Rectal smooth muscle tissue (tissue), 1 donor: ENCODE measurements around the gene VPS13D.
A peak's percentile ranks its signal among the peaks of the same experiment; 100 is the strongest.

ENCODE experiments used
- H3K27ac ChIP-seq: one replicate; pipeline ENCODE4 v1.7.0; 2013; ENCODE audit warnings: low read depth, low read length, inconsistent platforms
- H3K27me3 ChIP-seq: one replicate; pipeline ENCODE4 v1.7.0; 2013; ENCODE audit warnings: low read length; ENCODE audit not compliant: control insufficient read depth, insufficient read depth
- H3K36me3 ChIP-seq: one replicate; pipeline ENCODE4 v1.7.0; 2013; ENCODE audit warnings: low read length; ENCODE audit not compliant: control insufficient read depth, insufficient read depth
- H3K4me1 ChIP-seq: one replicate; pipeline ENCODE4 v1.7.0; 2013; ENCODE audit warnings: low read length; ENCODE audit not compliant: control insufficient read depth, insufficient read depth
- H3K4me3 ChIP-seq: one replicate; pipeline ENCODE4 v1.7.0; 2013; ENCODE audit warnings: low read length
- H3K9ac ChIP-seq: one replicate; pipeline ENCODE4 v1.7.0; 2013; ENCODE audit warnings: low read length

The VPS13D gene

DNA sequence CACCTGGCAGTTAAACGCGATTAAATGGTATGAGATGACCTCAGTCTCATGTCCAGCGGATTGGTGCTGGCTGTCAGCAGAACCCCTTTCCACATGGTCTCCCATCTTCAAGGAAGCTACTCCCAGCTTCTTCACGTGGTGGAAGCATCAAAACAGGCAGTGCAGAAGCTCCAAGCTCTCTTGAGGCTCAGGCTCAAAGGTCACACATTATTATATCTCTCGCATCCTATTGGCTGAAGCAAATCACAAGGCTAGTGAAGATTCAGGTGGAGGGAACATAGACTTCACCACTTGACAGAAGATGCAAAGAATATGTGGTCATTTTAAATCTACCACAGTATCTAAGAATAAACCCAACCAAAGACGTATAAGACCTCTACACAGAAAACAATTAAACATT lies 181.9 kb downstream of the VPS13D start:
- Histone ChIP-seq H3K4me3 (no peak overlapping the region), H3K4me1 (peaks cover 15% of the 10 kb centered on the region), H3K9ac (no peak overlapping the region), H3K27ac (no peak overlapping the region), H3K27me3 (no peaks in the 10 kb centered on the region), H3K36me3 (peaks cover 2% of the 10 kb centered on the region)

DNA sequence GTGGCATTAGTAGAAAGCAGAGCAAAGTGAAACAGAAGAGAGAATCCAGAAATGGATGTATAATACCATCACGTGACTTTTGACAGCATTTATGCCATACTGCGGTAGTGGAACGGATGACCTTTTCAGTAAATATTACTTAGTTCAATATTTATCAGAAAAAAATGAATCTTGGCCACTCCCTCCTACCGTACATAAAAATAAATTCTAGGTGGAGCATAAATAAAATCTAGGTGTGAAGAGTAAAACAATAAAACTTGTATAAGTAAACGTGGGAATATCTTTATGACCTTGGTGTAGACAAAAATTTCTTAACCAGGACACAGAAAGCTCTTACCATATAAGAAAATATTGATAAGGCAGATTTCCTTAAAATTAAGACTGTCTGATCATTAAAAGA lies 182.6 kb downstream of the VPS13D start:
- H3K4me1 ChIP-seq = peaks cover 8% of the 10 kb centered on the region
- no peaks in the 10 kb centered on the region for H3K27me3 ChIP-seq
- no peak overlapping the region for H3K27ac ChIP-seq
- H3K36me3 ChIP-seq = peaks cover 8% of the 10 kb centered on the region
- no peak overlapping the region for H3K4me3 ChIP-seq
- no peak overlapping the region for H3K9ac ChIP-seq

DNA sequence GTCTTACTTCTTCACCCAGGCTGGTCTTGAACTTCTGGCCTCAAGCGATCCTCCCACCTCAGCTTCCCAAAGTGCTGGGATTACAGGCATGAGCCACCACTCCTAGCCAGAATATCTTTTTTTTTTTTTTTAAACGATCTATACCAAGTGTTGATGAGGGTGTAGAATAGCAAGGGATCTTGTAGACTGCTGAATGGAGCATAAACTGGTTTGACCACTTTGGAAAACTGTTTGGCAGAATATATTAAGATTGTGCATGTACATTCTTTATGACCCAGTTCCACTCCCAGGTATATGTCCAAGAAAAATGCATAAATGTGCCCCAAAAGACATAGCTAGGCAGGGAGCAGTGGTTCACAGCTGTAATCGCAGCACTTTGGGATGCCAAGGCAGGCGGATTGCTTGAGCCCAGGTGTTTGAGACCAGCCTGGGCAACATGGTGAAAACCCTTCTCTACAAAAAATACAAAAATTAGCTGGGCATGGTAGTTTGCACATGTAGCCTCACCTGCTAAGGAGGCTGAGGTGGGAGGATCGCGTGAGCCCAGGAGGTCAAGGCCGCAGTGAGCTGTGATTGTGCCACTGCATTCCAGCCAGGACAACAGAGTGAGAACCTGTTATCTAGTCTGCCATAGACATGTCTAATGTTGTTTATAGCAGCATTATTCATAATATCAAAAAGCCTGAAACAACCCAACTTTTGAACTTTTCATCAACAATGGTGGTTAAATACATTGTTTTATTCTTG lies 184.0 kb downstream of the VPS13D start:
- Histone ChIP-seq H3K36me3 (peaks cover 8% of the 10 kb centered on the region), H3K4me1 (no peaks in the 10 kb centered on the region), H3K4me3 (no peak overlapping the region), H3K9ac (no peak overlapping the region), H3K27me3 (no peaks in the 10 kb centered on the region), H3K27ac (no peak overlapping the region)

DNA sequence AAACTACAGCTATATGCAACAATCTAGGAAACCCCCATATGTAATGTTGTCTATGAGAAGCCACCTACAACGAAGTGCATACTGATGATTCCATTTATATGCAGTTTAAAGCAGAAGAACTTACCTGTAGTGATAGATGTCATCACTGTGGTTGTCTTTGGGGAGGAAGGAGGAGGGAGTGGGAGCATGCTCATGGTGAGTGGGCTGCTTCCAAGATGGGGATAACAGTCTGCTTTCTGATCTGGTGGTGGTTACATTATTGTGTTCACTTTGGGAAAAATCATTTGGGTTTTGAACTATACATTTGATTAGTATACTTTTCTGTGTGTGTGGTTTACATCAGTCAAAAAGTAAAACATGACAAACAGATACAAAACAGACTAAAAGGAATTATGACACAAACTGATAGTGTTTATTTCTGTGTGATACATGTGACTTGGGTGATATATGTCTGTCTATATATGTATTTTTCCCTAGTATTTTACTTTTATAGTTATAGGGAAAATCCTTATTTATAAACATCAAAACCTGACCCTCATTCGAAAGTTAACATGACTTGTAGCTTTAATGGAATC lies 184.7 kb downstream of the VPS13D start:
- Histone ChIP-seq H3K27ac (no peak overlapping the region), H3K4me3 (no peak overlapping the region), H3K27me3 (no peaks in the 10 kb centered on the region), H3K4me1 (no peaks in the 10 kb centered on the region), H3K36me3 (peaks cover 8% of the 10 kb centered on the region), H3K9ac (no peak overlapping the region)

DNA sequence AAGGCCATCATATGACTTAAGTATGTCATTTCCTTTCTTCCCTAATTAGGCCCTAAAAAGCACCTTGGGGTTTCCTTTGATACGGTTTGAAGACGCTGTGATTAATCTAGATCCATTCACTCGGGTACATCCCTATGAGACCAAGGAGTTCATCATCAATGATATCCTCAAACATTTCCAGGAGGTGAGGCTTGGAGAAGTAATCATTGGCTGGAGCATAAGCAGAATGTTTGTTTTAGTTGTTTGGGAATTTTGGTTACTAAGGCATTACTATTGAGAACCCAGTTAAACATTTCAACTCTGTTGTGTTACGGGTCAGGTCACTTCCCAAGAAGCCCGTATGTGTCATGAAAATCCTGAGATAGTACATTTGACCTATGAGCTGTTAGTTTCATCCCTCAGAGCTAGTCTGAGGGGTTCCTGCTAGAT lies 185.2 kb downstream of the VPS13D start:
- peaks cover 8% of the 10 kb centered on the region for H3K36me3 ChIP-seq
- H3K27ac ChIP-seq = no peak overlapping the region
- no peaks in the 10 kb centered on the region for H3K27me3 ChIP-seq
- no peaks in the 10 kb centered on the region for H3K4me1 ChIP-seq
- no peak overlapping the region for H3K4me3 ChIP-seq
- no peak overlapping the region for H3K9ac ChIP-seq

DNA sequence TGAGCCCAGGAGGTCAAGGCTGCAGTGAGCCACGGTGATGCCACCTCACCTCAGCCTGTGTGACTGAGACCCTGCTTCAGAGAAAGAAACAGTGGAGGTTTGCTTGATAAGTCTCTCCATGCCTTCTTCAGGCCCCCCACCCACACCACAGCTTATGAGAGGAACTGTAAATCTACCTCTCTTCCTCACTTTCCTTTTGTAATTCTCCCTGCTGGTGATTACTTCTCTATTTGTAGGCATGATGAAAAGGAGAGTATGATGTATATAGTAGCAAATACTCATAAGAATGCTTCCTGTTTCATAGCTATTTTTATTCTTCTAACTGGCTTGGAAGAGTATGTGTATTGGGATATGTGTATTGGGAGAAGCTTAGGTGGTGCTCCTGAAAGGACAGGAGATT lies 186.3 kb downstream of the VPS13D start:
- H3K36me3 ChIP-seq = peaks cover 8% of the 10 kb centered on the region
- no peak overlapping the region for H3K27ac ChIP-seq
- no peaks in the 10 kb centered on the region for H3K27me3 ChIP-seq
- no peaks in the 10 kb centered on the region for H3K4me1 ChIP-seq
- H3K4me3 ChIP-seq = no peak overlapping the region
- H3K9ac ChIP-seq = no peak overlapping the region

DNA sequence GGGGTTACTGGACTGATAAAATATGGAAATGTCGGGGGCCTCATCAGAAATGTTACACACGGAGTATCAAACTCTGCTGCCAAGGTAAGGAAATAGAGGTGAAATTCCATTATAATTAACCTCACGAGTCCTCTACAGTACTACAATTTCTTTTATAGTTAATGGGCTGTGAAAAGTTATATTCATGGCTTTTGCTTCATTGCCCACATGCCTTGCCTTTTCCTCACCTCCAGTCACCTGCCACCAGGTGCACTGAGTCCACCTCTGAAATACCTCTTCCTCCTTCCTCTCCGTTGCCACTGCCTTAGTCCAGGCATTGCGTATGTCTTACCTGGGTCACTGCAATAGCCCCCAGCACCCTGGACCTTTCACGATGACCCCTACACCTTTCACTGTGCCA lies 186.9 kb downstream of the VPS13D start:
- Histone ChIP-seq H3K27ac (no peak overlapping the region), H3K4me3 (no peak overlapping the region), H3K9ac (no peak overlapping the region), H3K4me1 (no peaks in the 10 kb centered on the region), H3K27me3 (no peaks in the 10 kb centered on the region), H3K36me3 (peaks cover 6% of the 10 kb centered on the region)

DNA sequence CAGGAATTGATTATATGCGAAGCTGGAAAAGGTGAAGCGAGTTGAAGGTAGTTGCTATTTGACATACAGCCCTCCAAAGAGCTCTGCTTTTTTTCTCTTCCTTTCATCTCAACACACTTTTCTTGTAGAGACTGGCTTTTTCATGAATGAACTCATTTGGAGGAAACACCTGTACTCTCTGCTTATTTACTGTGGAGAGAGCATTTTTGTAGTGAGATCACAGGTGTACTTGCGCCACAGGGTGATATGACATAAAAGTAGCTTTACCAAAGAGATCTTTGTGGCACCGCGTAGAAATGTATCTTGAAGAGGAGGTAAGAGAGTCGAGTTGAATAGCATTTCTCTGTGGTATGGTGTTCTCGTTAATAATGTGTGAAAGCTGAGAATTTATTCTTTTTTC lies 187.6 kb downstream of the VPS13D start:
- peaks cover 6% of the 10 kb centered on the region for H3K36me3 ChIP-seq
- no peak overlapping the region for H3K27ac ChIP-seq
- no peak overlapping the region for H3K4me3 ChIP-seq
- no peak overlapping the region for H3K9ac ChIP-seq
- H3K4me1 ChIP-seq = no peaks in the 10 kb centered on the region
- no peaks in the 10 kb centered on the region for H3K27me3 ChIP-seq

DNA sequence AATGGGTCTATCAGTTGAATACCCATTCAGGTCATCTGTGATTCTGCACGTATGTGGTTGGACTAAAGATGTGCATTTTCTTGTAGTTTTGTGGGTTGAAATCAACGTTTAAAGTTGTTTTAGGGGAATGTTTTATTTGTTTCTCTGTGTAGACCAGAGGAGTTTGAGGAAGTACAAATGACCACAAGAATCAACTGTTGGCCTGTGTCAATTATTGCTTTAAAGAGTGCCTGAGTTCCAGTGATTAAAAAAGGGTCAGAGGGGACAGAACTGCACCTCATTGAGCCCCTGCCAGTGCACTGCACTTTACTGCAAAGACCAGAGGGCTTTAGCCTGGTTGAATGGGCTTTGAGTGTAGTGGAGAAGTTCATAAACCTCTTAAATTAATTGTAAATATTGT lies 190.3 kb downstream of the VPS13D start:
- Histone ChIP-seq H3K4me1 (no peaks in the 10 kb centered on the region), H3K4me3 (no peak overlapping the region), H3K27me3 (no peaks in the 10 kb centered on the region), H3K27ac (no peak overlapping the region), H3K9ac (no peak overlapping the region), H3K36me3 (peaks cover 6% of the 10 kb centered on the region)

DNA sequence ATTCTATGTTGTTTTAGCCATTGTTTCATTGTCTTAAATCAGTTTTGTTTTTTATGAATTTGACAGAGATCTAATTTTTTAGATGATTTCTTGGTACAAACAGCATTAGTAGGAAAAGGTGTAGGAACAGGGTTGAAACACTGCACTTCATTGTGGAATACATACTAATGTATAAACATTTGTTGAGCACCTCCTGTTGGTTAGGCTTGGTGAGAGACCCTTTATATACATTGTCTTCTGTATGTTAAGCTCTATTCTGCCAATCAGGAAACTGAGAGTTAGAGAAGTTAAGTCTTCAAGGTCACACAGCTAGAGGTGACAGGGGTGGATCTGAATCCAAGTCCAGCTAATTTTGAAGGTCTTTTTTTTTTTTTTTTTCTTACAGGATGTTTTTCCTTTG lies 192.7 kb downstream of the VPS13D start:
- H3K36me3 ChIP-seq = no peaks in the 10 kb centered on the region

DNA sequence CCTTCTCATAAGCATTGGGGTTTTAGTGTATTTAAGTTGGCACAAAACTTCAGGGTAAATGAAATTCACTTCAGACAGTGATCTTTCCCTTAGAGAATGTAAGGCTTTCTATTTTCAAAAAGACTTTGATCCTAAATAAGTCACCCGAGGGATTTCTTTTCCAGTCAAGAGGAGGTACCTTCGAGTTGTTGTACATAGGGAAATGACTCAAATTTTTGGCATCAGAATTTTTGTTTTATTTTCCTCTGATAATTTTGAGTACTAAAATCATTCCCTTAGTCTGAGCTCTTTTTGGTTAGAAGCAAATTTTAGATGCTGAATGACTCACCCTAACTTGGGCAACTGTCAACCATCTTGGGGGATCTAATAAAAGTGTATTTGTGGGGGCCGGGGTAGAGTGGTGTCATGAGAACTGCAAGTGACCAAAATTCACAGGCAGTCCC lies 194.3 kb downstream of the VPS13D start:
- H3K27ac ChIP-seq = no peak overlapping the region
- peaks cover 5% of the 10 kb centered on the region for H3K36me3 ChIP-seq
- H3K4me1 ChIP-seq = peaks cover 3% of the 10 kb centered on the region
- H3K9ac ChIP-seq = no peak overlapping the region
- no peak overlapping the region for H3K4me3 ChIP-seq
- H3K27me3 ChIP-seq = no peaks in the 10 kb centered on the region

More for the DNA sequence above, 192.7 kb downstream of the VPS13D start:
- H3K9ac ChIP-seq = no peak overlapping the region
- H3K4me3 ChIP-seq = no peak overlapping the region
- H3K4me1 ChIP-seq = peaks cover under 1% of the 10 kb centered on the region
- no peak overlapping the region for H3K27ac ChIP-seq
- no peaks in the 10 kb centered on the region for H3K27me3 ChIP-seq

DNA sequence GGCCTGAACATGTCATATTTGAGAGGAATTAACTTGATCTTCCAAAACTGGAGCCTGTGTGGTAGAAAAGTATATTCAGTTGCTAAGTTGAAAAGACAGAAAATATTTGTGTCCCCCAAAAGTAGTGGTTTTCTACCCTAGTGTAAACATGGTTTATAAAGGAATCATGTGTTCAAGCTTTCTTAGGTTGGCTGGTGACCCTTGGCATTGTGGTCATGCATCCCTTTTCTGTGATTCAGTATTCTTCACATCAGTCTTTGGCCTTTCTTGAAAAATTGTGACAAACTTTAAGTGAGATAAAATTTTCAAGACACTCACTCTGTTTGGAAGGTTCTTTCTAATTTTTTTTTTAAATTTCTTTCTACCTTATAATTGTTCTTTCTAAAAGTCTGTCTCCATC lies 195.0 kb downstream of the VPS13D start:
- H3K9ac ChIP-seq = no peak overlapping the region
- no peak overlapping the region for H3K27ac ChIP-seq
- peaks cover 3% of the 10 kb centered on the region for H3K4me1 ChIP-seq
- H3K36me3 ChIP-seq = peaks cover 5% of the 10 kb centered on the region
- no peaks in the 10 kb centered on the region for H3K27me3 ChIP-seq
- no peak overlapping the region for H3K4me3 ChIP-seq

DNA sequence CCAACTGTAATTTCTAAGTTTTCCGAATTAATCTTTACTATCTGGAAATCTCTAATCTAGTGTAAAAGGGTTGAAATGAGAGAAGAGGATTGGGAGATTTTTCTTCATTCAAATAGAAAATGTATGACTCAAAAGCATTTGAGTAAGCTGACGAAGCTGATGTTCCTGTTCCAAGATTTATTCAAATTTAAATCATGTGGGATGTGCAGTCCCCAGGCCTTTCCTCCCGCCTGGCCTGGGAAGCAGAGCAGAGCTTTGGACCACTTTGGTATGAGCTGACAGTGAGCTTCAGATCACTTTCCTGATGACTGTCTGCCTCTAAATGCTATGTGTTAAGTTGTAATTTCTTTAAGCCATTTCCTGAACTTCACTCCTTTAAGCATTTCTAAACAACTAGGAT lies 196.2 kb downstream of the VPS13D start:
- H3K4me3 ChIP-seq = no peak overlapping the region
- H3K36me3 ChIP-seq = peaks cover 5% of the 10 kb centered on the region
- H3K9ac ChIP-seq = no peak overlapping the region
- no peaks in the 10 kb centered on the region for H3K27me3 ChIP-seq
- H3K27ac ChIP-seq = peak overlapping the region; percentile 14
- peaks cover 3% of the 10 kb centered on the region for H3K4me1 ChIP-seq
